ENCODE measurements around the gene VSIG8. TPM values are rescaled to one million over a fixed set of nuclear protein-coding genes. Genes with fewer than 3 reads are reported as not detected.

Gene VSIG8
- total and polyA plus RNA-seq, 3 experiments from 2014 or later = not detected

- peaks cover 0 to 8% (median 5%) of the 10 kb centered on the region in 3 donors for H3K36me3 Mint-ChIP-seq
- H3K9me3 Mint-ChIP-seq = no peaks in the 10 kb centered on the region
- Histone ChIP-seq H3K9me3 (ENCODE audit: low read length) (no peaks in the 10 kb centered on the region), H3K36me3 (ENCODE audit: insufficient read depth, low read length) (no peaks in the 10 kb centered on the region), H3K27ac (ENCODE audit: low read depth, low read length) (no peak overlapping the region), H3K27me3 (ENCODE audit: insufficient read depth, low read length, poor library complexity, severe bottlenecking) (no peaks in the 10 kb centered on the region), H3K4me3 (ENCODE audit: low read length) (no peak overlapping the region), H3K4me1 (ENCODE audit: insufficient read depth, low read length) (no peaks in the 10 kb centered on the region)
- no peaks in the 10 kb centered on the region for H3K27me3 Mint-ChIP-seq
- H3K4me1 Mint-ChIP-seq = peaks cover 9 to 20% (median 10%) of the 10 kb centered on the region in 3 donors
- no peak for DNase-seq
- ChIA-PET POLR2A (no interaction called here), CTCF (no interaction called here)
- no peak overlapping the region for H3K27ac Mint-ChIP-seq
- no peak overlapping the region for H3K4me3 Mint-ChIP-seq
These were observed 19.0 kb downstream of the VSIG8 start for GRCh38 chr1:159843459-159843858.

- DNase-seq = no peak
- no peak overlapping the region for H3K27ac ChIP-seq (ENCODE audit: low read depth, low read length)
- peak overlapping the region in 1 of 8 donors; percentile 6 for H3K27ac Mint-ChIP-seq
- H3K4me1 Mint-ChIP-seq = peaks cover 4 to 23% (median 6%) of the 10 kb centered on the region in 3 donors
- CTCF ChIA-PET = no interaction called here
- POLR2A ChIA-PET = no interaction called here
- no peaks in the 10 kb centered on the region for H3K4me1 ChIP-seq (ENCODE audit: insufficient read depth, low read length)
- no peaks in the 10 kb centered on the region for H3K27me3 ChIP-seq (ENCODE audit: insufficient read depth, low read length, poor library complexity, severe bottlenecking)
- no peak overlapping the region for H3K4me3 ChIP-seq (ENCODE audit: low read length)
- H3K36me3 ChIP-seq (ENCODE audit: insufficient read depth, low read length) = no peaks in the 10 kb centered on the region
- H3K9me3 Mint-ChIP-seq = no peaks in the 10 kb centered on the region
- no peaks in the 10 kb centered on the region for H3K9me3 ChIP-seq (ENCODE audit: low read length)
- peaks cover 4 to 15% (median 13%) of the 10 kb centered on the region in 3 donors for H3K36me3 Mint-ChIP-seq
- no peak overlapping the region for H3K4me3 Mint-ChIP-seq
- H3K27me3 Mint-ChIP-seq = peaks cover 0 to 3% of the 10 kb centered on the region in 2 donors
These were observed 20.7 kb downstream of the VSIG8 start for GRCh38 chr1:159841749-159842148.

GRCh38 chr1:159839116-159839849 is 23.2 kb downstream of the VSIG8 start:
- peaks cover 0 to 2% (median 0%) of the 10 kb centered on the region in 5 donors for H3K9me3 Mint-ChIP-seq
- no peak overlapping the region for H3K4me3 Mint-ChIP-seq
- no peak overlapping the region for H3K4me3 ChIP-seq (ENCODE audit: low read length)
- no peaks in the 10 kb centered on the region for H3K36me3 ChIP-seq (ENCODE audit: insufficient read depth, low read length)
- peaks cover 0 to 3% of the 10 kb centered on the region in 2 donors for H3K27me3 Mint-ChIP-seq
- H3K27ac Mint-ChIP-seq = no peak overlapping the region
- DNase-seq = no peak
- POLR2A ChIA-PET = no interaction called here
- no peaks in the 10 kb centered on the region for H3K4me1 ChIP-seq (ENCODE audit: insufficient read depth, low read length)
- H3K4me1 Mint-ChIP-seq = peaks cover 4 to 23% (median 4%) of the 10 kb centered on the region in 3 donors
- H3K9me3 ChIP-seq (ENCODE audit: low read length) = no peaks in the 10 kb centered on the region
- no peak overlapping the region for H3K27ac ChIP-seq (ENCODE audit: low read depth, low read length)
- H3K36me3 Mint-ChIP-seq = peaks cover 11 to 27% (median 22%) of the 10 kb centered on the region in 3 donors
- no peaks in the 10 kb centered on the region for H3K27me3 ChIP-seq (ENCODE audit: insufficient read depth, low read length, poor library complexity, severe bottlenecking)
- CTCF ChIA-PET = no interaction called here

- Histone ChIP-seq H3K36me3 (ENCODE audit: insufficient read depth, low read length) (no peaks in the 10 kb centered on the region), H3K27ac (ENCODE audit: low read depth, low read length) (no peak overlapping the region), H3K27me3 (ENCODE audit: insufficient read depth, low read length, poor library complexity, severe bottlenecking) (no peaks in the 10 kb centered on the region), H3K9me3 (ENCODE audit: low read length) (no peaks in the 10 kb centered on the region), H3K4me1 (ENCODE audit: insufficient read depth, low read length) (no peaks in the 10 kb centered on the region), H3K4me3 (ENCODE audit: low read length) (no peak overlapping the region)
- Mint-ChIP-seq H3K9me3 (peaks cover 0 to 2% (median 0%) of the 10 kb centered on the region in 5 donors), H3K4me3 (no peak overlapping the region), H3K36me3 (peaks cover 13 to 27% (median 24%) of the 10 kb centered on the region in 3 donors), H3K27ac (no peak overlapping the region), H3K4me1 (peaks cover 4 to 23% (median 4%) of the 10 kb centered on the region in 3 donors), H3K27me3 (peaks cover 0 to 3% of the 10 kb centered on the region in 2 donors)
- no peak for DNase-seq
- ChIA-PET CTCF (no interaction called here), POLR2A (no interaction called here)
These were observed 23.7 kb downstream of the VSIG8 start for GRCh38 chr1:159838715-159839114.

GRCh38 chr1:159835862-159836525 is 26.5 kb downstream of the VSIG8 start:
- Mint-ChIP-seq H3K9me3 (peaks cover 0 to 2% (median 0%) of the 10 kb centered on the region in 5 donors), H3K4me3 (no peak overlapping the region)

GRCh38 chr1:159835356-159835755 is 27.1 kb downstream of the VSIG8 start:
- peaks cover 6 to 21% (median 9%) of the 10 kb centered on the region in 3 donors for H3K4me1 Mint-ChIP-seq
- H3K4me3 ChIP-seq (ENCODE audit: low read length) = no peak overlapping the region
- CTCF ChIA-PET = no interaction called here

More at GRCh38 chr1:159835862-159836525, 26.5 kb downstream of the VSIG8 start:
- DNase-seq = no peak
- no peak overlapping the region for H3K4me3 ChIP-seq (ENCODE audit: low read length)
- no peaks in the 10 kb centered on the region for H3K27me3 ChIP-seq (ENCODE audit: insufficient read depth, low read length, poor library complexity, severe bottlenecking)
- H3K27me3 Mint-ChIP-seq = peaks cover 0 to 3% of the 10 kb centered on the region in 2 donors
- H3K36me3 Mint-ChIP-seq = peaks cover 17 to 27% (median 19%) of the 10 kb centered on the region in 3 donors
- no peaks in the 10 kb centered on the region for H3K4me1 ChIP-seq (ENCODE audit: insufficient read depth, low read length)
- no peak overlapping the region for H3K27ac ChIP-seq (ENCODE audit: low read depth, low read length)
- H3K27ac Mint-ChIP-seq = peak overlapping the region in 1 of 8 donors; percentile 63
- H3K9me3 ChIP-seq (ENCODE audit: low read length) = no peaks in the 10 kb centered on the region
- H3K4me1 Mint-ChIP-seq = peaks cover 5 to 20% (median 8%) of the 10 kb centered on the region in 3 donors
- no peaks in the 10 kb centered on the region for H3K36me3 ChIP-seq (ENCODE audit: insufficient read depth, low read length)
- CTCF ChIA-PET = interaction anchor here (0.8 kb wide), 1 partner anchor 18 kb away, joined by 3 read pairs; no protein-coding TSS in a partner anchor
- POLR2A ChIA-PET = no interaction called here

GRCh38 chr1:159832309-159832708 is 30.1 kb downstream of the VSIG8 start:
- Mint-ChIP-seq H3K4me3 (no peak overlapping the region), H3K4me1 (peaks cover 30 to 39% (median 34%) of the 10 kb centered on the region in 3 donors), H3K27me3 (peaks cover 0 to 2% of the 10 kb centered on the region in 2 donors), H3K9me3 (peaks cover 12 to 30% (median 29%) of the 10 kb centered on the region in 5 donors), H3K27ac (no peak overlapping the region), H3K36me3 (peaks cover 20 to 36% (median 22%) of the 10 kb centered on the region in 3 donors)
- no peak for DNase-seq
- Histone ChIP-seq H3K4me1 (ENCODE audit: insufficient read depth, low read length) (peaks cover 18% of the 10 kb centered on the region), H3K36me3 (ENCODE audit: insufficient read depth, low read length) (no peaks in the 10 kb centered on the region), H3K9me3 (ENCODE audit: low read length) (peaks cover 8% of the 10 kb centered on the region), H3K4me3 (ENCODE audit: low read length) (no peak overlapping the region), H3K27ac (ENCODE audit: low read depth, low read length) (no peak overlapping the region), H3K27me3 (ENCODE audit: insufficient read depth, low read length, poor library complexity, severe bottlenecking) (no peaks in the 10 kb centered on the region)
- CTCF ChIA-PET = interaction anchor here (0.8 to 2.0 kb wide), 3 partner anchors 19 to 60 kb away, joined by 3 to 7 read pairs (median 3); no protein-coding TSS in a partner anchor
- POLR2A ChIA-PET = no interaction called here

More at GRCh38 chr1:159835356-159835755, 27.1 kb downstream of the VSIG8 start:
- Histone ChIP-seq H3K27ac (ENCODE audit: low read depth, low read length) (no peak overlapping the region), H3K36me3 (ENCODE audit: insufficient read depth, low read length) (no peaks in the 10 kb centered on the region), H3K27me3 (ENCODE audit: insufficient read depth, low read length, poor library complexity, severe bottlenecking) (no peaks in the 10 kb centered on the region), H3K4me1 (ENCODE audit: insufficient read depth, low read length) (no peaks in the 10 kb centered on the region), H3K9me3 (ENCODE audit: low read length) (no peaks in the 10 kb centered on the region)
- POLR2A ChIA-PET = no interaction called here
- DNase-seq = no peak
- peaks cover 0 to 3% (median under 1%) of the 10 kb centered on the region in 5 donors for H3K9me3 Mint-ChIP-seq
- H3K36me3 Mint-ChIP-seq = peaks cover 17 to 27% (median 21%) of the 10 kb centered on the region in 3 donors
- peaks cover 0 to 3% of the 10 kb centered on the region in 2 donors for H3K27me3 Mint-ChIP-seq
- peak overlapping the region in 1 of 8 donors; percentile 92 for H3K27ac Mint-ChIP-seq
- H3K4me3 Mint-ChIP-seq = no peak overlapping the region

Data from CD8-positive, alpha-beta memory T cell (primary cell).